Uterus (tissue), 4 donors: ENCODE measurements around the gene TAS2R9. TPM values are rescaled to one million over a fixed set of nuclear protein-coding genes. Genes with fewer than 3 reads are reported as not detected.

Experiments used
- DNase-seq, 2 donors: peaks; one replicate each; pipeline ENCODE4 v3.0.0-alpha.2; 2019 to 2020
- H3K27ac ChIP-seq, 2 donors: fragments of 200-600 bp; sonication (generic); 1 replicate in 1 of 2; 2 replicates in 1 of 2; pipeline ENCODE4 v1.5.1; 2016 to 2018
- H3K27me3 ChIP-seq, 2 donors: fragments of 200-600 bp; sonication (generic); one replicate each; pipeline ENCODE4 v1.5.1; 2018 to 2019; ENCODE audit warnings: control low read depth in 1 of 2
- H3K36me3 ChIP-seq, 2 donors: fragments of 200-600 bp; sonication (generic); one replicate each; pipeline ENCODE4 v1.5.1; 2019; ENCODE audit warnings: control low read depth in 1 of 2
- H3K4me1 ChIP-seq, 2 donors: fragments of 200-600 bp; sonication (generic); one replicate each; pipeline ENCODE4 v1.5.1; 2018 to 2019; ENCODE audit warnings: control low read depth in 1 of 2
- H3K4me3 ChIP-seq, 2 donors: fragments of 200-600 bp; sonication (generic); 1 replicate in 1 of 2; 2 replicates in 1 of 2; pipeline ENCODE4 v1.5.1; 2018 to 2019; ENCODE audit warnings: mild to moderate bottlenecking in 1 of 2
- H3K9me3 ChIP-seq, 2 donors: fragments of 200-600 bp; sonication (generic); one replicate each; pipeline ENCODE4 v1.5.1; 2019; ENCODE audit warnings: control low read depth in 1 of 2
- POLR2A ChIP-seq, 2 donors: fragments of 450-650 bp; IDR thresholded peaks; one replicate each; pipeline ENCODE4 v1.6.1; 2016; ENCODE audit warnings: antibody characterized with exemption in 2 of 2, mild to moderate bottlenecking in 1 of 2, moderate library complexity in 1 of 2
- intact Hi-C: fragments of 100-400 bp; cut with DNase I; formaldehyde crosslinking; loops from one replicate; pipeline ENCODE4 v1.15.1; 2023; ENCODE audit warnings: low total_unique reads
- total RNA-seq, 4 donors: library from RNA; depleted of rRNA in 3 of 4; stranded (reverse); fragments of >200 nt in 3 of 4; gene quantifications; one replicate each; pipeline versions ENCODE4 v1.1.0 to v1.2.4, GENCODE V29; 2014 to 2023
- TF ChIP-seq, protein P1 (sequence below), 4 experiments: fragments of 200-600 bp in 2 of 4; fragments of 450-650 bp in 2 of 4; sonication (generic) in 2 of 4; IDR thresholded peaks; one replicate each; pipeline ENCODE4 v1.5.1; 2016 to 2019; ENCODE audit warnings: antibody characterized with exemption in 4 of 4, mild to moderate bottlenecking in 2 of 4, moderate library complexity in 1 of 4
- donor health status: DM: yes; HTN: yes; CAD: no.

Gene TAS2R9
- total RNA-seq, 4 donors from 2014 or later: 0.28 TPM; not detected in 3

DNA sequence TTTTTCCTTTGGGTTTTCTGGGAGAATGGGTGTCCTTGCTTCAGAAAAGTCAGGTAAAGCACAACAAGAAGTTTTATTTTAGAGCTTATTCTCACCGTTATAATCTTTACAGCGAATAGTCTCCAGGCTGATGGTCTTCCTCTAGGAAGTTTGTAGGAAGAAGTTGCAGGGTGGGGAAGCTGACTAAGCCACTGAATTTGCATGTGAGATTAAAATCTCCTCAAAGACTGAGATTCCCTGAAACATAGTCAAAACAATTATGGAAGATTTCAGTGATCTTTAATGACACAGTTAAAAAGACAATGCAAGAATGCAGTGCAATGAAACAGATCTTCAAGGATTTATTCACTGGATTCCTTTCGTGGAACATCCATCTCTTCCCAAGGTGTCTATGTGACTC is 15.0 kb upstream of the TAS2R9 start:
- Histone ChIP-seq H3K27ac (no peak overlapping the region), H3K4me1 (no peaks in the 10 kb centered on the region), H3K4me3 (no peak overlapping the region), H3K36me3 (no peaks in the 10 kb centered on the region), H3K27me3 (no peaks in the 10 kb centered on the region), H3K9me3 (no peaks in the 10 kb centered on the region)
- no peak for TF ChIP-seq POLR2A (IDR thresholded peaks at IDR 0.05)
- TF ChIP-seq, protein P1, sequence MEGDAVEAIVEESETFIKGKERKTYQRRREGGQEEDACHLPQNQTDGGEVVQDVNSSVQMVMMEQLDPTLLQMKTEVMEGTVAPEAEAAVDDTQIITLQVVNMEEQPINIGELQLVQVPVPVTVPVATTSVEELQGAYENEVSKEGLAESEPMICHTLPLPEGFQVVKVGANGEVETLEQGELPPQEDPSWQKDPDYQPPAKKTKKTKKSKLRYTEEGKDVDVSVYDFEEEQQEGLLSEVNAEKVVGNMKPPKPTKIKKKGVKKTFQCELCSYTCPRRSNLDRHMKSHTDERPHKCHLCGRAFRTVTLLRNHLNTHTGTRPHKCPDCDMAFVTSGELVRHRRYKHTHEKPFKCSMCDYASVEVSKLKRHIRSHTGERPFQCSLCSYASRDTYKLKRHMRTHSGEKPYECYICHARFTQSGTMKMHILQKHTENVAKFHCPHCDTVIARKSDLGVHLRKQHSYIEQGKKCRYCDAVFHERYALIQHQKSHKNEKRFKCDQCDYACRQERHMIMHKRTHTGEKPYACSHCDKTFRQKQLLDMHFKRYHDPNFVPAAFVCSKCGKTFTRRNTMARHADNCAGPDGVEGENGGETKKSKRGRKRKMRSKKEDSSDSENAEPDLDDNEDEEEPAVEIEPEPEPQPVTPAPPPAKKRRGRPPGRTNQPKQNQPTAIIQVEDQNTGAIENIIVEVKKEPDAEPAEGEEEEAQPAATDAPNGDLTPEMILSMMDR (IDR thresholded peaks at IDR 0.05): no peak
- no peak for DNase-seq
- intact Hi-C loops: no loop called here

- Histone ChIP-seq H3K4me3 (no peak overlapping the region), H3K27ac (no peak overlapping the region), H3K4me1 (no peaks in the 10 kb centered on the region), H3K9me3 (no peaks in the 10 kb centered on the region), H3K36me3 (no peaks in the 10 kb centered on the region), H3K27me3 (no peaks in the 10 kb centered on the region)
- TF ChIP-seq, protein P1 (IDR thresholded peaks at IDR 0.05): no peak
- TF ChIP-seq POLR2A (IDR thresholded peaks at IDR 0.05): no peak
- DNase-seq: no peak
- intact Hi-C loops: no loop called here
Observed at GRCh38 chr12:10811883-10812536, 2.0 kb upstream of the TAS2R9 start.

DNA sequence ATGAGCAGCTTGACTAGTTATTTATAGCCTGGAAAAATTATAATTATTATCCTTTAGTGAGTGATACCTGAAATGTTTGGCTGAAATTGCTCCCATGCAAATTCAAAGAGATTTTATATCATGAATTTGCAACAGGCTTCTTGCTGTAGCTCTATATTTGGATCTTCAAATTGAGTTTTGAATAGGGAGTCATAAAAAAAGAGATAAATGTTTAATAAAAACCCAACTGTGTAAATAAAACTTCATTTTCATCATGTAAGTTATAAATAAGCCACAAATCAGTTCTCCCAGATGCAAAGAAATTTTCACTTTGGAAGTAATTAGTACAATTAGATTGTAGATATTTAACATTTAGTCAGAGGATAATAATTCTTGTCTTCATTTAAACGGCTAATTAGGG is 2.8 kb downstream of the TAS2R9 start, which contains the start of gene TAS2R8:
Gene TAS2R8, minus strand, starts transcription at position 101 of the 400 bp plus-strand sequence. CDS start 306 bp downstream, outside the sequence.
- H3K36me3 ChIP-seq: no peaks in the 10 kb centered on the region
- H3K27ac ChIP-seq: no peak within 1 kb of the TSS
- no peaks in the 10 kb centered on the region for H3K27me3 ChIP-seq

DNA sequence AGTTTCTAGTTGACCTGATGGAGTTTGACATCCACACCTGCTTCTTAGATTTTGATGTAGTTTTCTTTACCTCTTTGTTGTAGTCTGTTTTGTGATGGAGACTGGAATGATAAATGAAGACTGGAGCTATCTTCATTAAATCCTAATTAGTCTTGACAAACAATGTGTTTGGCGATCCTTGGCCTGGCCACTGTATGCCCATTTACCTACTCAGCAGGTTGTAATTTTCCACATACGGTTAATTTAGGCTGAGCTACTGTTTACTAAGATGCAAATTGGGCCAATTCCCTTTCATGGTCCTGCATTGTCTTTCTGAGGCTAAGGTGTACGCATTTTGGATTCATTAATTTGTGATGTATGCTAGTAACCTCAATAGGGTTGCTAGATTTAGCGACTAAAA is 7.4 kb downstream of the TAS2R9 start, which contains the start of gene TAS2R7:
Gene TAS2R7, minus strand, starts transcription at position 41 of the 400 bp plus-strand sequence. CDS start 57 bp downstream, outside the sequence.
- H3K9me3 ChIP-seq: no peaks in the 10 kb centered on the region
- no peaks in the 10 kb centered on the region for H3K27me3 ChIP-seq
- intact Hi-C loops: no loop called here
- no peak for DNase-seq
- no peaks in the 10 kb centered on the region for H3K4me1 ChIP-seq
- no peaks in the 10 kb centered on the region for H3K36me3 ChIP-seq
- H3K27ac ChIP-seq: no peak within 1 kb of the TSS
- no peak within 1 kb of the TSS for H3K4me3 ChIP-seq
- TF ChIP-seq POLR2A (IDR thresholded peaks at IDR 0.05): no peak
- TF ChIP-seq, protein P1 (IDR thresholded peaks at IDR 0.05): no peak

More for the DNA sequence above, 2.8 kb downstream of the TAS2R9 start, which contains the start of gene TAS2R8:
- intact Hi-C loops: no loop called here
- Histone ChIP-seq H3K4me3 (no peak within 1 kb of the TSS), H3K9me3 (no peaks in the 10 kb centered on the region), H3K4me1 (no peaks in the 10 kb centered on the region)
- DNase-seq: no peak
- TF ChIP-seq, protein P1 (IDR thresholded peaks at IDR 0.05): no peak
- TF ChIP-seq POLR2A (IDR thresholded peaks at IDR 0.05): no peak

- Histone ChIP-seq H3K36me3 (no peaks in the 10 kb centered on the region), H3K27me3 (no peaks in the 10 kb centered on the region), H3K27ac (no peak overlapping the region), H3K9me3 (no peaks in the 10 kb centered on the region), H3K4me3 (no peak overlapping the region), H3K4me1 (no peaks in the 10 kb centered on the region)
- intact Hi-C loops: no loop called here
- TF ChIP-seq POLR2A (IDR thresholded peaks at IDR 0.05): no peak
- TF ChIP-seq, protein P1 (IDR thresholded peaks at IDR 0.05): no peak
- no peak for DNase-seq
Observed at GRCh38 chr12:10801741-10802140, 8.2 kb downstream of the TAS2R9 start.
